ENCODE measurements around the gene ERBB4. TPM values are rescaled to one million over a fixed set of nuclear protein-coding genes. Genes with fewer than 3 reads are reported as not detected.

ERBB4 gene
- total and polyA plus RNA-seq, 2 of the 8 experiments (the other 6 are each of a cell fraction or from before 2014, with no cell fraction given): 0.34 to 1.3 TPM

DNA sequence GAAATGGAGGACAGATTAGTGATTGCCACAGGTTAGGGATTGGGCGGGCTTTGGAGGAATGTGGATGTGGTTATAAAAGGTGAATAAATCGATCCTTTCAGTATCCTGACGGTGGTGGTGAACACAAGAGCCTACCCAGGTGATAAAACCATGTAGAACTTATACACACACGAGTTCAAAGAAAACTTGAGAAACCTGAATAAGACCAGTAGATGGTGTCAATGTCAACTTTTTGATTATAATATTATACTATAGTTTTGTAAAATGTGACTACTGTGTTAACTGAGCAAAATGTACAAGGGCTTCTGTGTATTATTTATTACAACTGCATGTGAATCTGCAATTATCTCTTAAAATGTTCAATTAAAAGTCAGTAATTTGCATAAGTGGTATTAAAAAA lies 136.3 kb downstream of the ERBB4 start (continued):
- TF ChIP-seq SIX5 (IDR thresholded peaks at IDR 0.05; ENCODE audit: low read depth, low read length) (no peak), CHD1 (IDR thresholded peaks at IDR 0.05; ENCODE audit: low read depth, low read length) (no peak)
- TF ChIP-seq, protein P1, sequence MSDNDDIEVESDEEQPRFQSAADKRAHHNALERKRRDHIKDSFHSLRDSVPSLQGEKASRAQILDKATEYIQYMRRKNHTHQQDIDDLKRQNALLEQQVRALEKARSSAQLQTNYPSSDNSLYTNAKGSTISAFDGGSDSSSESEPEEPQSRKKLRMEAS (IDR thresholded peaks at IDR 0.05): no peak
